H1 (cell line): Measurements from ENCODE around the gene MCM9. TPM values are rescaled to one million over a fixed set of nuclear protein-coding genes. Genes with fewer than 3 reads are reported as not detected.
A peak's percentile ranks its signal among the peaks of the same experiment; 100 is the strongest.

ENCODE experiments used
- CTCF ChIA-PET: fragments of 300-600 bp; sonication (Branson Sonifier 250); formaldehyde crosslinking; loops from one replicate; lab custom pipeline; 2021; ENCODE audit not compliant: partially characterized antibody; lab: Charles Lee
- POLR2A ChIA-PET: fragments of 300-600 bp; sonication (Branson Sonifier 250); formaldehyde crosslinking; loops from one replicate; lab custom pipeline; 2021; ENCODE audit warnings: inconsistent platforms; ENCODE audit not compliant: partially characterized antibody; lab: Charles Lee
- DNase-seq, 2 experiments: peaks; one replicate each; pipeline versions ENCODE4 v3.0.0 to v3.0.0-alpha.2; 2010 to 2022; ENCODE audit warnings: low spot score in 2 of 2, low read depth in 1 of 2, mixed read lengths in 1 of 2
- FAIRE-seq: peaks from 2 replicates; lab custom pipeline; 2011; peaks lifted over from hg19 to GRCh38; lab: Jason Lieb, UNC
- H2AFZ ChIP-seq: 2 replicates; pipeline ENCODE4 v1.8.1; 2012; ENCODE audit warnings: low read length, inconsistent platforms
- H2AK5ac ChIP-seq: 2 replicates; pipeline ENCODE4 v1.6.1; 2013; ENCODE audit warnings: low read depth, low read length
- H2BK120ac ChIP-seq: replicated peaks from 2 replicates; pipeline ENCODE3; 2013; ENCODE audit warnings: low read depth, low read length, inconsistent platforms
- H2BK12ac ChIP-seq: 2 replicates; pipeline ENCODE4 v1.6.1; 2013; ENCODE audit warnings: low read depth, low read length
- H2BK15ac ChIP-seq: 2 replicates; pipeline ENCODE4 v1.6.1; 2013; ENCODE audit warnings: low read length
- H2BK20ac ChIP-seq: 2 replicates; pipeline ENCODE4 v1.6.1; 2013; ENCODE audit warnings: low read length
- H2BK5ac ChIP-seq: 2 replicates; pipeline ENCODE4 v1.6.1; 2013; ENCODE audit warnings: low read depth, low read length
- H3K14ac ChIP-seq: 2 replicates; pipeline ENCODE4 v1.6.1; 2013; ENCODE audit warnings: inconsistent platforms; ENCODE audit not compliant: insufficient read length
- H3K18ac ChIP-seq: 2 replicates; pipeline ENCODE4 v1.6.1; 2013; ENCODE audit warnings: low read length; ENCODE audit errors: extremely low read depth
- H3K23ac ChIP-seq: 2 replicates; pipeline ENCODE4 v1.6.1; 2013; ENCODE audit warnings: inconsistent platforms; ENCODE audit not compliant: insufficient read length
- H3K23me2 ChIP-seq: 2 replicates; pipeline ENCODE4 v1.6.1; 2013; ENCODE audit warnings: low read depth, low read length
- H3K27ac ChIP-seq: 2 replicates; pipeline ENCODE4 v1.6.1; 2011; ENCODE audit warnings: low read depth, low read length, inconsistent platforms
- H3K27me3 ChIP-seq, 4 experiments: replicated peaks in 1 of 4; 1 replicate in 1 of 4; 2 replicates in 3 of 4; pipeline versions ENCODE4 v1.6.1 to v1.8.1; 2011 to 2013; ENCODE audit warnings: low read length in 3 of 4, mild to moderate bottlenecking in 3 of 4, inconsistent platforms in 2 of 4, mixed read lengths in 2 of 4, moderate library complexity in 1 of 4; ENCODE audit not compliant: control insufficient read depth in 3 of 4, insufficient read depth in 3 of 4; ENCODE audit errors: extremely low read depth in 1 of 4
- H3K36me3 ChIP-seq, 4 experiments: 2 replicates each; pipeline versions ENCODE4 v1.6.1 to v1.8.1; 2011 to 2013; ENCODE audit warnings: mild to moderate bottlenecking in 4 of 4, low read length in 3 of 4, moderate library complexity in 2 of 4, control low read depth in 1 of 4, inconsistent platforms in 1 of 4; ENCODE audit not compliant: insufficient read depth in 4 of 4, control insufficient read depth in 2 of 4
- H3K4ac ChIP-seq: replicated peaks from 2 replicates; pipeline ENCODE3; 2013; ENCODE audit warnings: low read length, low read depth, mixed read lengths, inconsistent platforms; ENCODE audit not compliant: insufficient read length
- H3K4me1 ChIP-seq, 4 experiments: replicated peaks in 1 of 4; 1 replicate in 1 of 4; 2 replicates in 3 of 4; pipeline versions ENCODE4 v1.6.1 to v1.8.1; 2011 to 2013; ENCODE audit warnings: low read length in 3 of 4, inconsistent platforms in 2 of 4, mixed read lengths in 1 of 4; ENCODE audit not compliant: insufficient read depth in 4 of 4, control insufficient read depth in 3 of 4
- H3K4me2 ChIP-seq, 2 experiments: 2 replicates each; pipeline versions ENCODE4 v1.6.1 to v1.8.1; 2011 to 2013; ENCODE audit warnings: low read depth in 2 of 2, low read length in 2 of 2, control low read depth in 1 of 2, inconsistent platforms in 1 of 2, mild to moderate bottlenecking in 1 of 2; ENCODE audit not compliant: insufficient read depth in 1 of 2
- H3K4me3 ChIP-seq, 4 experiments: fragments of 200-600, 300-600 bp in 1 of 4; sonication (generic), shearing (Covaris generic), sonication (Bioruptor Twin) in 1 of 4; 2 replicates each; pipeline versions ENCODE4 v1.5.1 to v1.8.1; 2011 to 2016; ENCODE audit warnings: low read length in 4 of 4, low read depth in 3 of 4, control low read depth in 2 of 4, inconsistent platforms in 2 of 4, mild to moderate bottlenecking in 2 of 4, mixed read lengths in 1 of 4, moderate library complexity in 1 of 4; ENCODE audit not compliant: insufficient read depth in 2 of 4; ENCODE audit errors: extremely low read depth in 1 of 4
- H3K56ac ChIP-seq: replicated peaks from 2 replicates; pipeline ENCODE3; 2013; ENCODE audit warnings: low read depth, mild to moderate bottlenecking, mixed read lengths, low read length, inconsistent platforms; ENCODE audit not compliant: insufficient read length
- H3K79me1 ChIP-seq: 2 replicates; pipeline ENCODE4 v1.6.1; 2013; ENCODE audit warnings: low read depth, low read length, control low read depth
- H3K79me2 ChIP-seq, 2 experiments: 2 replicates each; pipeline versions ENCODE4 v1.6.1 to v1.8.1; 2012 to 2013; ENCODE audit warnings: low read length in 2 of 2, mild to moderate bottlenecking in 2 of 2, inconsistent platforms in 1 of 2; ENCODE audit not compliant: insufficient read depth in 2 of 2, control insufficient read depth in 1 of 2
- H3K9ac ChIP-seq, 4 experiments: replicated peaks in 1 of 4; 1 replicate in 1 of 4; 2 replicates in 3 of 4; pipeline versions ENCODE4 v1.6.1 to v1.8.1; 2011 to 2013; ENCODE audit warnings: low read depth in 3 of 4, low read length in 3 of 4, control low read depth in 2 of 4, mild to moderate bottlenecking in 2 of 4, moderate library complexity in 2 of 4, inconsistent platforms in 1 of 4; ENCODE audit errors: extremely low read depth in 1 of 4
- H3K9me3 ChIP-seq, 2 experiments: 2 replicates each; pipeline versions ENCODE4 v1.6.1 to v1.8.1; 2012 to 2013; ENCODE audit warnings: mild to moderate bottlenecking in 2 of 2, moderate library complexity in 2 of 2, control low read depth in 1 of 2, inconsistent platforms in 1 of 2, low read depth in 1 of 2, low read length in 1 of 2, mixed read lengths in 1 of 2; ENCODE audit not compliant: insufficient read depth in 2 of 2
- H4K20me1 ChIP-seq, 2 experiments: replicated peaks in 1 of 2; 2 replicates each; pipeline versions ENCODE3 to v1.8.1; 2011 to 2013; ENCODE audit warnings: inconsistent platforms in 2 of 2, low read length in 2 of 2, mild to moderate bottlenecking in 1 of 2; ENCODE audit not compliant: insufficient read depth in 2 of 2, control insufficient read depth in 1 of 2
- H4K5ac ChIP-seq: 2 replicates; pipeline ENCODE4 v1.6.1; 2013; ENCODE audit warnings: low read length, low read depth, mixed read lengths, inconsistent platforms; ENCODE audit not compliant: insufficient read length
- H4K8ac ChIP-seq: 2 replicates; pipeline ENCODE4 v1.8.0; 2013; ENCODE audit warnings: mild to moderate bottlenecking, moderate library complexity, low read length, inconsistent platforms; ENCODE audit not compliant: insufficient read depth; ENCODE audit errors: extremely low read depth
- H4K91ac ChIP-seq: replicated peaks from 2 replicates; pipeline ENCODE3; 2013; ENCODE audit warnings: low read length, mixed read lengths, inconsistent platforms; ENCODE audit not compliant: insufficient read length
- CEBPB ChIP-seq: IDR thresholded peaks from 2 replicates; pipeline ENCODE4 v1.6.1; 2012; ENCODE audit warnings: low read depth, low read length
- EP300 ChIP-seq, 2 experiments: IDR thresholded peaks; 1 replicate in 1 of 2; 2 replicates in 1 of 2; pipeline ENCODE4 v1.6.1; 2011 to 2012; ENCODE audit warnings: low read depth in 2 of 2, low read length in 2 of 2, mild to moderate bottlenecking in 2 of 2, borderline replicate concordance in 1 of 2, inconsistent platforms in 1 of 2, moderate library complexity in 1 of 2
- GABPA ChIP-seq: IDR thresholded peaks from 2 replicates; pipeline ENCODE4 v1.6.1; 2011; ENCODE audit warnings: mild to moderate bottlenecking, low read length, moderate library complexity, borderline replicate concordance; ENCODE audit not compliant: insufficient read depth
- WGBS, 2 experiments: shearing (Covaris generic) in 1 of 2; methylation state at CpG; one replicate each; pipeline versions ENCODE4 v1.1.6 to v1.1.7; 2013 to 2015; ENCODE audit warnings: low lambda C conversion rate in 2 of 2, mixed read lengths in 2 of 2, inconsistent platforms in 1 of 2, low coverage in 1 of 2, missing lambda C conversion rate in 1 of 2; ENCODE audit not compliant: insufficient replicate concordance in 2 of 2, insufficient coverage in 1 of 2, insufficient read length in 1 of 2; ENCODE audit errors: extremely low coverage in 1 of 2, missing lambda C conversion rate in 1 of 2; 5-methylcytosine and 5-hydroxymethylcytosine counted together
- polyA plus RNA-seq, 7 experiments: library from polyadenylated mRNA; depleted of rRNA in 3 of 7; stranded (reverse) in 5 of 7; unstranded in 2 of 7; fragments of >200 nt in 5 of 7; fragments of 200-250 nt in 2 of 7; gene quantifications; 1 replicate in 5 of 7; 2 replicates in 1 of 7; 4 replicates in 1 of 7; pipeline versions ENCODE4 v1.2.1 to v1.2.3, GENCODE V29; 2011 to 2013; ENCODE audit warnings: missing spikeins in 2 of 7, mixed read lengths in 2 of 7
- total RNA-seq: library from RNA; stranded (reverse); fragmentation: NEBNext Ultra II Directional; extraction: Animal tissue kit (Norgen Biotek cat#: 25700); gene quantifications from 2 replicates; pipeline ENCODE4 v1.2.1, GENCODE V29; 2021

Gene MCM9
- total and polyA plus RNA-seq, 2 of the 8 experiments (the other 6 are each of a cell fraction or from before 2014, with no cell fraction given) = 3.7 to 11.4 TPM

- Histone ChIP-seq H3K27me3 (no peaks in the 10 kb centered on the region), H4K20me1 (no peaks in the 10 kb centered on the region), H2BK20ac (no peak overlapping the region), H2BK5ac (no peak overlapping the region), H4K8ac (no peak overlapping the region), H3K79me2 (no peaks in the 10 kb centered on the region), H3K4me3 (no peak overlapping the region), H4K5ac (no peak overlapping the region), H3K14ac (no peak overlapping the region), H3K4me2 (no peak overlapping the region), H3K9ac (no peak overlapping the region), H3K36me3 (peaks cover 0 to 4% (median under 1%) of the 10 kb centered on the region in 4 experiments; a peak in 2 of 8 replicates), H2AK5ac (no peak overlapping the region), H3K79me1 (no peaks in the 10 kb centered on the region), H3K23ac (no peak overlapping the region), H3K4me1 (peaks cover 0 to 3% (median 1%) of the 10 kb centered on the region in 4 experiments; a peak in 1 of 7 replicates), H4K91ac (no peak overlapping the region), H2AFZ (no peak overlapping the region), H2BK15ac (no peak overlapping the region), H2BK120ac (no peak overlapping the region)
- ChIA-PET CTCF (no interaction called here), POLR2A (no interaction called here)
- WGBS, 2 experiments = 83% methylated on average over 4 of the region's 4 CpGs; no CpG with 5 or more reads in 1 of the 2 experiments
- FAIRE-seq (peak; percentile 19), DNase-seq (no peak)
- TF ChIP-seq GABPA (no peak), EP300 (IDR thresholded peaks at IDR 0.05; ENCODE audit: borderline replicate concordance in 1 of 2, low read depth in 2 of 2, low read length in 2 of 2) (no peak), CEBPB (no peak)
- TF ChIP-seq, all 59 proteins: peak for 0
- Histone ChIP-seq H3K23me2 (no peaks in the 10 kb centered on the region), H3K9me3 (peaks cover 0 to 5% of the 10 kb centered on the region in 2 experiments; a peak in 1 of 4 replicates), H3K56ac (no peak overlapping the region), H3K18ac (no peak overlapping the region), H3K27ac (no peak overlapping the region), H2BK12ac (no peak overlapping the region), H3K4ac (no peak overlapping the region)
Measured at GRCh38 chr6:118810420-118811027, 124.4 kb downstream of the MCM9 start.
